HG02981 (cell line): Measurements from ENCODE around the gene SNX33.
"Not testable (repeated sequence)": the region's sequence is repeated elsewhere in the genome, so short reads cannot be mapped to it uniquely, and the experiment has no call there.

Source experiments
- ATAC-seq: cut with Tn5 transposase; IDR thresholded peaks from one replicate; pipeline ENCODE4 v1.9.1; 2021; ENCODE audit warnings: mild to moderate bottlenecking, moderate library complexity; ENCODE audit not compliant: unreplicated experiment

SNX33 gene

DNA sequence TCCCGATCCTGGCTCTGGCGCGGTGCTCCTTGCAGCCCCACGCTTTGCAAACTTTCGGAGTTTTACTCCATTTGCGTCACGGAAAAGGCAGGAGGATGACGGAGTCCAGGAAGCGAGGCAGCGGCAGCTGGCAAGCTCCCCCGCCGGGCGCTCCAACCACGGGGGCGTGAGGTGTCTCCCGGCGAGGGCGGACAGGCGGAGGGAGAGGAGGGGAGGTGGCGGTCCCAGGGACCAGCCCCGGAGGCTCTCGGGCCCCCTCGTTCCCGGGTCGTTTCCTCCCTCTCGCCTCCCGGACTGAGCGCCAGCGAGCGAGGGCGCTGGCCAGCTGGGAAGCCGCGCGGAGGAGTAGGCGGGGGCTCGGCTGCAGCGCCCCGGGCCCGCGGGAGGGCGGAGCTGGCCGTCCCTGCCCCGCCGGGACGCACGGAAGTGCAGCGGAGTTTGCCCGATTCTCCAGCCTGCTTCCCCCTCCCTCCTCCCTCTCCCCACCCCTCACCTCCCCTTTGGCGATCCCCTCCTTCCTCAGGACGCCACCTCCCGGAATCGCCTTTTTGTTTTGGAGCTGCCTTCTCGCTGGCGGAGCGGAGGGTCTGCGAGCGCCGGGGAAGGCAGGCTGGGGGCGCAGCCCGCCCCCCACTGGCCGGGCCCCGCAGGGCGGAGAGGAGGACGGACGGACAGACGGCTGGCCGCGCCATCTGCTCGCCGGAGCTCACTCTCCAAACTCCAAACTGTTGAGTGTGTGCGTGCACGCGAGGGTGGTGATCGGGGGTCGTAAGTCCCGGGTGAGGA is at the start of gene SNX33:
TSS of gene SNX33 (plus strand) at position 543 of the 786 bp plus-strand sequence. CDS start 1,191 bp downstream, outside the sequence.
- no peak for ATAC-seq

DNA sequence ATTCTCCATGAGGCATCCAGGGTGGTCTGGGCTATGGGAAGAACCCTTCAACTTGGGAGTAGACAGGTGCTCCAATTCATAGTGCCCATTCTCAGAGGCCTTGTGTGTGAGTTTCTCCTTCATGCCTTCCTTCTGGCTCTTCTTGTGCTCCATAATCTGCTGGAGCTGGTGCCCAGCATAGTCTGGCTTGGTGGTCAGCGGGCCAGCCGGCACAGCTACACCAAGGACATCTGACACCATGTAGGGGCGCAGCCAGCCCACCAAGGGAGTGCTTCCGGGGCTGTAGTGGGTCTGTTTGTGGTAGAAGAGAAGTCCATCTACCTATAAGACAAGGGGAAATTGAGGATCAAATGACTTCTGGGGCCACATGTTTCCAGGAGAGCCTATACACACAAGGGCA is 49.4 kb upstream of the SNX33 start:
- no peak for ATAC-seq

GRCh38 chr15:75599401-75599800 is 48.3 kb upstream of the SNX33 start:
- no peak for ATAC-seq

GRCh38 chr15:75606026-75606425 is 41.7 kb upstream of the SNX33 start:
- ATAC-seq = no peak

GRCh38 chr15:75606711-75607699 is 40.7 kb upstream of the SNX33 start:
- no peak for ATAC-seq

DNA sequence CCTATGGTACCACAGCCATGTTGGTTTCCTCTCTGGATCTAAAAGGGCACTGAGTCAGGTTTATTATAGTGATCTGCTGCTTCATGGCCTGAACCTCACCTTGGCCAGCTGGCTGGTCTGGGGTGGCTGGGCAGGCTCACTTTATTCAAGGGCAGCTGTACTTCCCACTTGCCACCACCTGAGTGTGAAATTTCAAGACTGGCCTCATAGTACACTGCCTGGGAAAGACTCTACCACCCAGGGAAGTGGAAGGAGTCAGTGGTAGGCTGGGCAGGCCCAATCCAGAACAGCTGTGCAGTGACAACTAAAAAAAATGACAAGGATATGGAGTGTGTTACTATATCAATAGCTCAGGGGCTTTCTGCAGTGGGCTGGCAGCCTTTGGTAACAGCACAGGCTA is 30.9 kb upstream of the SNX33 start:
- ATAC-seq = no peak

DNA sequence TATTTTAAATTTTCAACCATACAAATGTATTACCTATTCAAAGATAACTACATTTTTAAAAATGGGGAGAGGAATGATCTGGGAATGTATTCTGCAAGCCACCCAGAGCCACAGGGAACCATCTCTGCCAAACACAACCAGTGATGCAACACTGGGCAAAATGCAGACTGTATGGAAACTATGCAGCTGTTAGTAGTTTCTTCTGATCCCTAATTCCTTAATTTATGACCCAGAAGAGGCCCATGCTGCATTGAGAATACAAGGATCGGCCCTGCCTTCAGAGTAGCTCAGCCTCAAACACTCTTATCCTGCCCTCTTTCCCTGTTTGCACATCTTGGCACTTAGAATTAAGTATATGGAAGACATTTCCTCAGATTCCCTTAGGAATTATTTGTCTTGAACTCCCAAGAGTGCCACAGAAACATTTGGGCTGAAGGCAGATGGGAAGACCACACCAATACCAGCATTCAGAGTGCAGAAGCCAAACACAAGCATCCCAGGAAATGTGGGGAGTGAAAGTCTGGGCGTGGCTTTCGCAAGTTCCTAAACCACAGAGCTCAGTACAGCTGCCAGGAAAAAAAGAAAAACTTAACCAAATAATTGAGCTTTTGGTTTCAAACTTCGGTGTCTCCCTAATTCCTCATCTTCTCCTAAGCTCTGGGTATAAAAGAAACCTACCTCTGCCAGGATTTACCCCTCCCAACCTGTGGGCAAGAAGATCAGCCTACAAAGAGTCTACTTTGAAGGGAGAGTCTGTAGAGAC is 27.5 kb upstream of the SNX33 start:
- no peak for ATAC-seq

- ATAC-seq = no peak
Measured at GRCh38 chr15:75620841-75621391, 26.8 kb upstream of the SNX33 start.

DNA sequence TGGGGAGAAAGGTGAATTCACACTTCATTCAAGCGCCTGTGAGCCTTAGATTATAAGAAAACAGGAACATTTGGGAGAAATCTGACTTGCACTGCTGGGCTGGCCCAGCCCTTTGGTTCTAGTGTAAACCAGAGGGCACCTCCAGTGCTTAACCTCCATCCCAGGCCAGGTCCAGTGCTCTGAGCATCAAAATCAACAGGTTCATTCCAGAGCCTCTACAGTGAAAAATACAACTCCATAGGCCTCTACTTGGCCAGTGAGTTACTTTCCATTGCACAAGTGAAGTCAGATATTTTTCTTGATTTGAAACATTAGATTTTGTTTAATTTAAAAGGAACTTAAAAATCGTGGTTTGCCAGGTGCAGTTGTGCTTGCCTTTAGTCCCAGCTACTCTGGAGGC is 25.2 kb upstream of the SNX33 start:
- ATAC-seq = no peak

DNA sequence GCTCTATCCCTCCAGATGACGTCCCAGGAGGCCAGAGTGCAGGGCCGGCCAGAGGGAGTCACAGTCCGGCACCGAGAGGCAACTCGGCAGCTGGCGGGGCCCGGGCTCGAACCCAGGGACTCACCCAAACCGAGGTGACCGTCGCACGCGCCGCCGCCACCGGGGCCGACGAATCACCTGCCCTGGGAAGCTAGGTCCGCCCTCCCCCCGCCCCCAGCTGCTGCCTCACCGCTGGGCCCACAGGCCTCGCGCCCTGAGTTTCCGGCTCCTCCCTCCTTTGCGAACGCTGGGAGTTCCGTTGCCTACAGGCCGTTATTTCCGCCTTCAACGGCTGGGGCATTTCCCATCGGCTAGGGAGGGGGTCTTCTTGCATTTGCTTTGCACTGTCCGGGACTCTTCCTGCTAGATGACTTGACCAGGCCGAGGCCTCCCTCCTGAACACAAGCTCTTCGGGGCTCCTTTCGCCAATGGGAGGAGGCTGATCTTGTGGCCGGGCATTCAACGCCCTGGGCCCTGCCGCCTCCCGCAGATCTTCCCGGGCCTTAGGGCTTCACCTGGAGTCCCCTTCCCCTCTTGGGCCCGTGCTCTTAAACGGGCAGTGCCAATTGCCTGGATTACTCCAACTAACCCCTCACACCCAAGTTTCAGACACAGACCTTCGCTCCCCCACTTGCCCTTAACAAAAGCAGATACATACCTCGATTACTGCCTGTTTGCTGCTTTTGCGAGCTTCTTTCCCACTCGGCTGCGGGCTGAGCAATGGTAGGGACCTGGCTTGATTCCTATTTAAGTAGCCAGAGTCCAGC is 22.0 kb upstream of the SNX33 start, which contains the start of gene SNUPN:
TSS of gene SNUPN (minus strand) at position 184 of the 806 bp plus-strand sequence. CDS start 4,674 bp downstream, outside the sequence.
- ATAC-seq = peak; percentile 70

DNA sequence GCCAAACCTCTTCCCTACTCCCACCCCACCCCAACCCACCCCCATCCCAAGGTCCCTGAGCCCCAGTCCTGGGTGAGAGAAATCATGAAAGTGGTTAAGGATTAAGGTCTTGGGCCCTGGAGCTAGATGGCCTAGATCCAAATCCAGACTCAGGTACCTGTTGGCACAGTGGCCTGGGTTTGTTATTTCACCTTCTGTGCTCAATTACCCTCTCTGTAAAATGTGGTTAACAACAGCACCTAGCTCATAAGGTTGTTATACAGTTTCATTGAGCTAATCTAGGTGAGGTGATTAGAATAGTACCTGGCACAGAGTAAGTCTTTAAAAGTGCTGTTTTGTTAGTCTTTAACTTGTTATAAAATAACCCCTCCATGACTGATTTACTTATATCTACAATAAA is 15.8 kb upstream of the SNX33 start:
- ATAC-seq = no peak

DNA sequence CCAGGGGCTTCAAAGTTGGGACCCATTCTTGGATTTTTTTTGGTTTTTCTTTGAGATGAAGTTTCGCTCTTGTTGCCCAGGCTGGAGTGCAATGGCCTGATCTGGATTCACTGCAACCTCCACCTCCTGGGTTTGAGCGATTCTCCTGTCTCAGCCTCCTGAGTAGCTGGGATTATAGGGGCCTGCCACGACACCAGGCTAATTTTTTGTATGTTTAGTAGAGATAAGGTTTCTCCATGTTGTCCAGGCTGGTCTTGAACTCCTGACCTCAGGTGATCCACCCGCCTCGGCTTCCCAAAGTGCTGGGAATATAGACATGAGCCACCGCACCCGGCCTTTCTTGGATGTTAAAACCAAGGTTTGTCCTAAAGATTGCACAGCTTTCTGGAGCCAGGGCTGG is 13.8 kb upstream of the SNX33 start:
- ATAC-seq = not testable (repeated sequence)

GRCh38 chr15:75636026-75636425 is 11.7 kb upstream of the SNX33 start:
- ATAC-seq = no peak

- ATAC-seq = no peak
Measured at GRCh38 chr15:75637245-75638009, 10.3 kb upstream of the SNX33 start.

- ATAC-seq = no peak
Measured at GRCh38 chr15:75639191-75639708, 8.5 kb upstream of the SNX33 start.

GRCh38 chr15:75639709-75640482 is 7.8 kb upstream of the SNX33 start, which contains the start of gene IMP3:
Gene IMP3, minus strand, starts transcription at chr15:75640224. Its CDS starts 56 bp downstream, at chr15:75640168.
- ATAC-seq = peak; percentile 93

GRCh38 chr15:75640483-75641178 is 7.1 kb upstream of the SNX33 start:
- peak; percentile 29 for ATAC-seq
